ENCODE measurements around the gene MLF2.
"Not testable (repeated sequence)": the region's sequence is repeated elsewhere in the genome, so short reads cannot be mapped to it uniquely, and the experiment has no call there.

MLF2 gene

GRCh38 chr12:6708351-6708750 lies 44.6 kb downstream of the MLF2 start:
- not testable (repeated sequence) for H3K36me3 Mint-ChIP-seq (ENCODE audit: low read depth); DNase-seq; H3K4me3 Mint-ChIP-seq; H3K9me3 Mint-ChIP-seq; H3K27ac Mint-ChIP-seq; ATAC-seq; H3K4me1 Mint-ChIP-seq
- H3K27me3 Mint-ChIP-seq, result peaks cover 21% of the 10 kb centered on the region

GRCh38 chr12:6703631-6704030 lies 49.3 kb downstream of the MLF2 start:
- ATAC-seq (peak; percentile 47), DNase-seq (no peak)
- no peak overlapping the region for H3K4me3 Mint-ChIP-seq
- H3K9me3 Mint-ChIP-seq, result no peaks in the 10 kb centered on the region
- H3K36me3 Mint-ChIP-seq (ENCODE audit: low read depth), result no peaks in the 10 kb centered on the region
- H3K27me3 Mint-ChIP-seq, result peaks cover 57% of the 10 kb centered on the region
- H3K4me1 Mint-ChIP-seq, result peaks cover 14% of the 10 kb centered on the region
- H3K27ac Mint-ChIP-seq, result no peak overlapping the region

GRCh38 chr12:6701078-6701768 lies 51.7 kb downstream of the MLF2 start:
- no peaks in the 10 kb centered on the region for H3K9me3 Mint-ChIP-seq
- H3K27me3 Mint-ChIP-seq, result peaks cover 62% of the 10 kb centered on the region
- H3K36me3 Mint-ChIP-seq (ENCODE audit: low read depth), result no peaks in the 10 kb centered on the region
- no peak overlapping the region for H3K27ac Mint-ChIP-seq
- peaks cover 25% of the 10 kb centered on the region for H3K4me1 Mint-ChIP-seq
- peak overlapping the region; percentile 68 for H3K4me3 Mint-ChIP-seq
- no peak for DNase-seq
- ATAC-seq, result no peak

GRCh38 chr12:6700646-6701051 lies 52.3 kb downstream of the MLF2 start, which contains the start of gene PIANP:
PIANP (minus strand) TSS chr12:6700815; CDS start chr12:6698061, 2,754 bp downstream.
- DNase-seq (peak; percentile 40), ATAC-seq (peak; percentile 55)
- Mint-ChIP-seq H3K4me1 (peaks cover 27% of the 10 kb centered on the region), H3K36me3 (ENCODE audit: low read depth) (no peaks in the 10 kb centered on the region), H3K4me3 (peak within 1 kb of the TSS; percentile 68), H3K9me3 (no peaks in the 10 kb centered on the region), H3K27ac (no peak within 1 kb of the TSS), H3K27me3 (peaks cover 62% of the 10 kb centered on the region)

GRCh38 chr12:6699989-6700645 lies 52.8 kb downstream of the MLF2 start:
- peak; percentile 50 for ATAC-seq
- Mint-ChIP-seq H3K27ac (no peak overlapping the region), H3K9me3 (no peaks in the 10 kb centered on the region), H3K27me3 (peaks cover 58% of the 10 kb centered on the region), H3K4me3 (peak overlapping the region; percentile 64), H3K36me3 (ENCODE audit: low read depth) (no peaks in the 10 kb centered on the region), H3K4me1 (peaks cover 28% of the 10 kb centered on the region)
- no peak for DNase-seq

GRCh38 chr12:6699259-6699988 lies 53.5 kb downstream of the MLF2 start:
- peaks cover 28% of the 10 kb centered on the region for H3K4me1 Mint-ChIP-seq
- ATAC-seq, result no peak
- H3K4me3 Mint-ChIP-seq, result peak overlapping the region; percentile 64
- H3K27ac Mint-ChIP-seq, result no peak overlapping the region
- no peaks in the 10 kb centered on the region for H3K9me3 Mint-ChIP-seq
- no peaks in the 10 kb centered on the region for H3K36me3 Mint-ChIP-seq (ENCODE audit: low read depth)
- DNase-seq, result no peak
- peaks cover 52% of the 10 kb centered on the region for H3K27me3 Mint-ChIP-seq

- no peak overlapping the region for H3K4me3 Mint-ChIP-seq
Observed at GRCh38 chr12:6698352-6699046, 54.4 kb downstream of the MLF2 start.

More at GRCh38 chr12:6698352-6699046, 54.4 kb downstream of the MLF2 start:
- Mint-ChIP-seq H3K27me3 (peaks cover 45% of the 10 kb centered on the region), H3K27ac (no peak overlapping the region), H3K9me3 (no peaks in the 10 kb centered on the region), H3K36me3 (ENCODE audit: low read depth) (no peaks in the 10 kb centered on the region), H3K4me1 (peaks cover 28% of the 10 kb centered on the region)
- ATAC-seq, result no peak
- DNase-seq, result no peak

All from activated naive CD8-positive, alpha-beta T cell treated with anti-CD3 and anti-CD28 coated beads, Interleukin-2, amount 50 U/mL, for 24 hours (primary cell).